Prostate gland (tissue), 2 donors: ENCODE data around the gene ZSCAN10.
"Not testable (repeated sequence)": the region's sequence is repeated elsewhere in the genome, so short reads cannot be mapped to it uniquely, and the experiment has no call there.

Experiments used
- CTCF ChIP-seq, 4 experiments: fragments of 200-600 bp in 2 of 4; fragments of 450-650 bp in 2 of 4; sonication (generic) in 2 of 4; IDR thresholded peaks; 1 replicate in 3 of 4; 2 replicates in 1 of 4; pipeline ENCODE4 v1.5.1; 2016 to 2019; ENCODE audit warnings: antibody characterized with exemption in 4 of 4, mild to moderate bottlenecking in 2 of 4, moderate library complexity in 2 of 4
- POLR2A ChIP-seq: fragments of 450-650 bp; IDR thresholded peaks from one replicate; pipeline ENCODE4 v1.6.1; 2016; ENCODE audit warnings: antibody characterized with exemption, mild to moderate bottlenecking

- TF ChIP-seq POLR2A; CTCF (IDR thresholded peaks at IDR 0.05): not testable (repeated sequence)
Measured at GRCh38 chr16:3052571-3053329, 46.3 kb downstream of the ZSCAN10 start.
